Naive B cell (primary cell): Measurements from ENCODE around the gene DNAH3. TPM values are rescaled to one million over a fixed set of nuclear protein-coding genes. Genes with fewer than 3 reads are reported as not detected.
A peak's percentile ranks its signal among the peaks of the same experiment; 100 is the strongest.

Experiments used
- ATAC-seq, 2 donors: fragments of 150-1000 bp; cut with Tn5 transposase; 2 replicates each; pipeline ENCODE4 v1.10.0; 2021; ENCODE audit warnings: low read depth in 2 of 2, mild to moderate bottlenecking in 2 of 2, moderate library complexity in 2 of 2
- DNase-seq: peaks from one replicate; pipeline ENCODE4 v3.0.0; 2022
- H3K27ac Mint-ChIP-seq, 6 donors: one replicate each; pipeline ENCODE4 v1.8.0; 2020 to 2022; ENCODE audit warnings: mild to moderate bottlenecking in 6 of 6, mixed read lengths in 6 of 6, moderate library complexity in 5 of 6, inconsistent platforms in 2 of 6
- H3K27me3 Mint-ChIP-seq, 3 donors: one replicate each; pipeline ENCODE4 v1.8.0; 2021 to 2022; ENCODE audit warnings: mixed read lengths in 3 of 3, mild to moderate bottlenecking in 1 of 3
- H3K36me3 Mint-ChIP-seq, 2 donors: one replicate each; pipeline ENCODE4 v1.8.0; 2020 to 2022; ENCODE audit warnings: mixed read lengths in 2 of 2, inconsistent platforms in 1 of 2, mild to moderate bottlenecking in 1 of 2
- H3K4me1 Mint-ChIP-seq, 3 donors: one replicate each; pipeline ENCODE4 v1.8.0; 2020 to 2022; ENCODE audit warnings: mixed read lengths in 3 of 3, inconsistent platforms in 1 of 3, mild to moderate bottlenecking in 1 of 3, moderate library complexity in 1 of 3
- H3K4me3 Mint-ChIP-seq, 8 donors: one replicate each; pipeline ENCODE4 v1.8.0; 2020 to 2022; ENCODE audit warnings: mild to moderate bottlenecking in 8 of 8, mixed read lengths in 8 of 8, moderate library complexity in 8 of 8, inconsistent platforms in 2 of 8
- H3K9me3 Mint-ChIP-seq, 7 donors: one replicate each; pipeline ENCODE4 v1.8.0; 2020 to 2022; ENCODE audit warnings: mixed read lengths in 7 of 7, mild to moderate bottlenecking in 5 of 7, inconsistent platforms in 2 of 7, moderate library complexity in 1 of 7
- polyA plus RNA-seq, 6 donors: library from polyadenylated mRNA; unstranded; fragments of 300-500 nt; fragmentation: Illumina TruSeq; gene quantifications; one replicate each; pipeline ENCODE4 v1.2.3, GENCODE V29; 2021; ENCODE audit warnings: low read depth in 6 of 6

Gene DNAH3
- polyA plus RNA-seq, 6 donors from 2014 or later = not detected

DNA sequence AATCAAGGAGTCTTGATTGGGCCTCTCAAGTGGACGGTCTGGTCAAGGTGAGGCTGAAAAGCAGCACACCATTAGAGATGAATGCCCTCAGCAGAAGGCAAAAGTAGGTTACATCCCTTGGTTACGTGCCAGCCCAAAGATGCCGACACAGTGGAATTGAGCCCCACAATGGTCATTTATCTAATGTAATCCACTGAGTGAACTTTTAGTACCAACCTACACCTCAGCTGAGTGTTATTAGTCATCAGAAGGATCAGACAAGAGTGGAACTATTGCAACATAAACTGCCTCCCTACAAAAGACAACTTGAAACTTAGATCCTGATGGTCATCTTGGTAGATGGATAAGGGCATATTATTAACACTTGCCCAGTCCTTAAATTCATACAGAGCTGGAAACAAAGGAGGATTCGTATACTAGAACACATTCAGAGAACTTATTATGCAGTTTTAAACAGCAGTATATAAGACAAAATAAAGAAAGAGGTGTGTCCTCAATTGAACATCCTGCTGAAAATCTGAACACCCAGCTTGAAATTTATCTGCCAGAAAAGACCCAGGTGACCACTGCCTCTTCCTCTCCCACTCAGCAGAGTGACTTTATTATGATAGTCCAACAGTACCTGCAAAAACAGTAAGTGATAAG is 253.3 kb downstream of the DNAH3 start:
- Mint-ChIP-seq H3K9me3 (no peaks in the 10 kb centered on the region), H3K36me3 (peaks cover 1 to 5% of the 10 kb centered on the region in 2 donors), H3K4me1 (peaks cover 33 to 48% (median 40%) of the 10 kb centered on the region in 3 donors), H3K27ac (peak overlapping the region in 2 of 6 donors; percentile 42 to 69), H3K4me3 (peak overlapping the region in 2 of 8 donors; percentile 6 to 96), H3K27me3 (no peaks in the 10 kb centered on the region)
- ATAC-seq = no peak
- DNase-seq = no peak

DNA sequence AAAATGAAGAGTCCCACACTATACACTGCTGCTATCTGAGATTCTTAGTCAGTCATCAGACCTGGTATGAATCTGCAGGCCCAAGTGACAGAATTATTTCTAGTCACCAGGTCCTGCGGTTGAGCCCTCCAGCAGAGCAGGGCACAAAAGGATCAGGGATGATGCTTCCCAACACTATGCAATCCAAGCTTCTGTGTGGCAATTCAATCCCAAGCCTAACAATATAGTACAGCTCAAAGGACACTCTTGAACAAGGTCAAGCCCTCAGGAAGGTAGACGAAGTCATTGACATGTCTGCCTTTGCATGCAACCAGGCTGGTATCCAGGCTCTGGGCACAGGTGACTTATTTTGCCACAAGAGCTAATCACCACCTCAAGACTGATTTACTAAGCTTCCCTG is 256.3 kb downstream of the DNAH3 start:
- Mint-ChIP-seq H3K4me3 (no peak overlapping the region), H3K27me3 (no peaks in the 10 kb centered on the region), H3K4me1 (peaks cover 13 to 19% (median 17%) of the 10 kb centered on the region in 3 donors), H3K27ac (no peak overlapping the region), H3K36me3 (peaks cover 8 to 11% of the 10 kb centered on the region in 2 donors), H3K9me3 (no peaks in the 10 kb centered on the region)
- ATAC-seq (no peak), DNase-seq (no peak)

DNA sequence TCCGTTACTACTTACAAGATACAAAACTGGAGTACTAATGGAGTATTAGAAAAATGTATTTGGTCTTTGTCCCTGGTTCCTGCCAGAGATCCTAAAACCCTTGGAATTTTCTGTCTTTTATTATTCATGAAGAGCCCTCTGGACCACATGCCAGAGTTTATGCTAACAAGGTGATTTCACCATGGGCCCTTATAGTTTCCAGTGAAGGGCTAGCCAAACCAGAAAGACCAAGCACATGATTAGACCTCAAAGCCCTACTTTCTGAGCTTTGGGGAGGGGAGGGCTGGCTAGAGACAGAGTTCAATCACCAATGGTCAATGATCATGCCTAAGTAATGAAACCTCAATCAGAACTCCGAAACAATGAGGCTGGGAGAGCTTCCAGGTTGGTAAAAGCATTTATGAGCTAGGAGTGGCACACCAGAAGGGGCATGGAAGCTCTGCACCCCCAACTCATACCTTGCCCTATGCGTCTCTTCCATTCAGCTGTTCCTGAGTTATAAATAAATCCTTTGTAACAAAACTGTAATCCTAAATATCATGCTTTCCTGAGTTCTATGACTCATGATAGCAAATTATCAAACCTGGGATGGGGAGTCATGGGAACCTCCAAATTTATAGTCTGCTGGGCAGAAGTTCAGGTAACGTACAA is 260.9 kb downstream of the DNAH3 start:
- no peak for ATAC-seq

DNA sequence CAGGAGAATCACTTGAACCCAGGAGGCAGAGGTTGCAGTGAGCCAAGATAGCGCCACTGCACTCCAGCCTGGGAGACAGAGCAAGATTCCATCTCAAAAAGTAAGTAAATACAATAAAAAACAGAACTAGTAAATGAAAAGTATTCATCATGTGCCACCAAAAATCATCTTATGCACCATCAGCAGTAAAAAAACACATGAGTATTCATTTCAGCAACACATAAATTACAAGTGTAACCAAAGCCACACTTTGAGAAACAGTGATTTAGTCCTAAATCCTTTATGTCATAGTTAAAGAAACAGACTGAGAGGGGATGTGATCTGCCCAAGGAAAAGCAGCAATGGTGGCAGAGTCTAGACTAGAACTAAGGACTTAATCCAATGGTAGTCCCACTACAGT is 263.4 kb downstream of the DNAH3 start:
- H3K27me3 Mint-ChIP-seq = no peaks in the 10 kb centered on the region
- peaks cover 2 to 13% (median 6%) of the 10 kb centered on the region in 3 donors for H3K4me1 Mint-ChIP-seq
- no peak overlapping the region for H3K4me3 Mint-ChIP-seq
- H3K27ac Mint-ChIP-seq = no peak overlapping the region
- peaks cover 5 to 10% of the 10 kb centered on the region in 2 donors for H3K36me3 Mint-ChIP-seq
- ATAC-seq (no peak), DNase-seq (no peak)
- H3K9me3 Mint-ChIP-seq = no peaks in the 10 kb centered on the region

More for the DNA sequence above, 260.9 kb downstream of the DNAH3 start:
- Mint-ChIP-seq H3K27ac (peak overlapping the region in 2 of 6 donors; percentile 49), H3K27me3 (no peaks in the 10 kb centered on the region), H3K4me1 (peaks cover 2 to 10% (median 6%) of the 10 kb centered on the region in 3 donors), H3K4me3 (no peak overlapping the region), H3K9me3 (no peaks in the 10 kb centered on the region), H3K36me3 (peaks cover 8 to 17% of the 10 kb centered on the region in 2 donors)
- no peak for DNase-seq

DNA sequence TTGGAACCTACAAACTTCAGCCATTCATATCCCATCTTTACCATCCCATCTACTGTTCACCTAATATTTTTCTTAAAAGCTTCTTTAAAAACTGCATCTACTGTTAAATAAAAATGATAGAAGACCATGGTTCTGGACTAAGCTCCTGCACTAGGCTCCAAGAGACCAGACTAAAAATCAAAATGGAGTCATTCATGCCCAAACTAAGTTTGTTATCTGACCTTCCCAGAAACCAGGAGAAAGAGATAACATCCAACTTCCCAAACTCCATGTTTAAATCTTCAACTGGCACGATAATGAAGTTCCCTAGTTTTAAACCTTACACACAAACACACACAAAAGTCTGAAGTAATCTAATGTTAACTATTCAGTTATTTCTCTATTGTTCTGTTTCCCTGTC is 264.3 kb downstream of the DNAH3 start:
- no peaks in the 10 kb centered on the region for H3K9me3 Mint-ChIP-seq

DNA sequence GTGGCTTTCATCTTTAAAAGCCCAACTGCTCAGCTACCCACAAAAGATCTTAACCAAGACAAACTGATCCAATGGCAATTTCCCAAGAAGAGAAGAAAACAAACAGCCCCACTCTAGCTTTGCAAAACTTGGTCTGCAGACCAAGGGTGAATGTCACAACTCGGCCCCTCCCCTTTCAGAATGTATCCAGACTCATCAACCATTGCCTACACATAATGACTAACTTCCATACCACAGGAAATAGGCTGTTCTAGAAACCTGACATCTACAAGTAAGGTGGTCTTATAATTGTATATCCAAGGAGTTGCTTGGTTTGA is 266.4 kb downstream of the DNAH3 start:
- H3K9me3 Mint-ChIP-seq = no peaks in the 10 kb centered on the region
- peak overlapping the region in 1 of 6 donors; percentile 46 for H3K27ac Mint-ChIP-seq
- ATAC-seq (no peak), DNase-seq (no peak)
- no peaks in the 10 kb centered on the region for H3K27me3 Mint-ChIP-seq
- no peak overlapping the region for H3K4me3 Mint-ChIP-seq
- peaks cover 0 to 6% of the 10 kb centered on the region in 2 donors for H3K36me3 Mint-ChIP-seq
- peaks cover 0 to 9% (median 6%) of the 10 kb centered on the region in 3 donors for H3K4me1 Mint-ChIP-seq

More for the DNA sequence above, 264.3 kb downstream of the DNAH3 start:
- Mint-ChIP-seq H3K4me1 (peaks cover 2 to 9% (median 6%) of the 10 kb centered on the region in 3 donors), H3K36me3 (peaks cover 0 to 6% of the 10 kb centered on the region in 2 donors), H3K4me3 (no peak overlapping the region), H3K27ac (no peak overlapping the region), H3K27me3 (no peaks in the 10 kb centered on the region)
- DNase-seq (no peak), ATAC-seq (no peak)

DNA sequence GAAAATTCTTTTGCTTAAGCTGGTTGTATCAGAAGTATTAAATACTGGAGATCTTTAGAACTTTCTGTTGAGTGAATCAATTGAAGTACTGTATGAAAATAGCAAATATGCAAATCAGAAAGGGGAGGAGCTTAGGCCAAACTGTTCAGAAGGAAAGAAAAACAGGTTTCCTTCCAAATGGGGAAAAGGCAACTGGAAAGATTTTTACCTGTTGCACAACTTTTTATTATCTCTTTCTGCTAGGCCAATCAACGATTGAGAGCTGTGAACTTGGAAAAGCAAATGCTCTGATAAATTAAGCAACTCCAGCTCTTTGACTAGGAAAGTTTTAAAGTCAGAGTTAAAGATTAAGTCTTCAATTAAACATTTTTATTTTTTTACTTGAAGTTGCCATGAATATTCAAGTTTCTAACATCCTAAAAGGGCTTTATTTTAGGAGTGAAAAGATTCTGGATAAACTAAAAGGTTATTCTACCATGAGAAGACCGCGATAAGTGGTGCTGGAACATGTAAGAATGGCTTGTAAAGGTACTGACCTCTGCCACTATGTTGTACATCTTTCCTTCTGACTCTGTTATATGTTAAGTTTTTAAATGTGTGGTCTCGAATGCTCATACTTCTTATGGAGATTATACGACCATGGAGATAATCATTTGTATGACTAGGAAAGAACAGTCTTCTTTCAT is 266.9 kb downstream of the DNAH3 start:
- peaks cover 0 to 6% of the 10 kb centered on the region in 2 donors for H3K36me3 Mint-ChIP-seq
- ATAC-seq (no peak), DNase-seq (no peak)
- H3K9me3 Mint-ChIP-seq = no peaks in the 10 kb centered on the region
- no peaks in the 10 kb centered on the region for H3K27me3 Mint-ChIP-seq
- H3K4me3 Mint-ChIP-seq = no peak overlapping the region
- H3K27ac Mint-ChIP-seq = peak overlapping the region in 1 of 6 donors; percentile 46
- peaks cover 0 to 9% (median 6%) of the 10 kb centered on the region in 3 donors for H3K4me1 Mint-ChIP-seq

Other genes with a start within 250 kb of the DNAH3 start
- gene LDAF1, start 7.8 kb upstream of the DNAH3 start, polyA plus RNA-seq = 10 to 100 TPM; 18.3 to 30.6 (median 22.0) TPM
- not detected for gene ZP2, start 60.7 kb upstream of the DNAH3 start, polyA plus RNA-seq
- not detected for gene ANKS4B, start 82.9 kb upstream of the DNAH3 start, polyA plus RNA-seq
- 10 to 100 TPM in 1 of 6 donors, 1 to 10 TPM in 5; 2.4 to 13.0 (median 3.4) TPM for gene CRYM, start 127.4 kb upstream of the DNAH3 start, polyA plus RNA-seq